K562 (cell line): ENCODE results near the gene NUP43. TPM values are rescaled to one million over a fixed set of nuclear protein-coding genes. Genes with fewer than 3 reads are reported as not detected.

Experiments used
- ATAC-seq: fragments of 200-7000 bp; cut with Tn5 transposase; 3 replicates; pipeline ENCODE4 v1.9.1; 2020; ENCODE audit warnings: moderate library complexity
- BruUV-seq: library from RNA; stranded (reverse); fragments of 400-500 nt; replicated peaks from 2 replicates; lab custom pipeline; 2021; lab: Mats Ljungman, UMichigan
- CTCF ChIA-PET: fragments of 300-600 bp; formaldehyde crosslinking; extraction: SDS; loops from one replicate; lab custom pipeline; 2021; ENCODE audit warnings: low intra/inter-chr PET ratio; lab: Yijun Ruan, JAX
- POLR2A ChIA-PET: fragments of 300-600, 350-650 bp; sonication (Branson Sonifier 250); formaldehyde crosslinking; extraction: SDS; loops from one replicate; lab custom pipeline; 2021; ENCODE audit warnings: antibody characterized with exemption, inconsistent platforms; lab: Yijun Ruan, JAX
- DNase-seq, 4 experiments: peaks; one replicate each; pipeline versions ENCODE4 v3.0.0 to v3.0.0-alpha.2; 2011 to 2018; ENCODE audit warnings: low spot score in 3 of 4, mixed read lengths in 3 of 4; ENCODE audit errors: extremely low read depth in 1 of 4
- FAIRE-seq: peaks from 2 replicates; lab custom pipeline; 2011; peaks lifted over from hg19 to GRCh38; lab: Jason Lieb, UNC
- H2AFZ ChIP-seq: 2 replicates; pipeline ENCODE4 v1.6.0; 2011; ENCODE audit warnings: low read depth, low read length, control low read depth, inconsistent platforms
- H3K27ac ChIP-seq: fragments of 200-600 bp; 3 replicates; pipeline ENCODE4 v1.8.0; 2011; ENCODE audit warnings: low read depth, mild to moderate bottlenecking, control low read depth, inconsistent platforms, low read length, moderate library complexity, mixed read lengths; ENCODE audit errors: extremely low read depth
- H3K27me3 ChIP-seq, 2 experiments: fragments of 300-600 bp in 1 of 2; 2 replicates in 1 of 2; 3 replicates in 1 of 2; pipeline versions ENCODE4 v1.6.0 to v1.8.0; 2011; ENCODE audit warnings: inconsistent platforms in 2 of 2, low read length in 2 of 2, mild to moderate bottlenecking in 1 of 2, mixed read lengths in 1 of 2, moderate library complexity in 1 of 2; ENCODE audit not compliant: control insufficient read depth in 2 of 2, insufficient read depth in 2 of 2
- H3K36me3 ChIP-seq: fragments of 300-600 bp; 3 replicates; pipeline ENCODE4 v1.8.0; 2011; ENCODE audit warnings: mild to moderate bottlenecking, low read length, inconsistent platforms; ENCODE audit not compliant: control insufficient read depth, insufficient read depth
- H3K4me1 ChIP-seq, 2 experiments: fragments of 200-600 bp in 1 of 2; replicated peaks in 1 of 2; 2 replicates in 1 of 2; 3 replicates in 1 of 2; pipeline versions ENCODE4 v1.5.1 to v1.8.0; 2011; ENCODE audit warnings: inconsistent platforms in 2 of 2, low read length in 2 of 2, mild to moderate bottlenecking in 1 of 2, mixed read lengths in 1 of 2, moderate library complexity in 1 of 2; ENCODE audit not compliant: control insufficient read depth in 2 of 2, insufficient read depth in 2 of 2
- H3K4me2 ChIP-seq: 2 replicates; pipeline ENCODE4 v1.6.1; 2011; ENCODE audit warnings: low read length, control low read depth, inconsistent platforms, mixed read lengths; ENCODE audit not compliant: insufficient read depth
- H3K4me3 ChIP-seq: fragments of 200-600 bp; sonication (generic), shearing (Covaris generic); 2 replicates; pipeline ENCODE4 v1.5.1; 2016; ENCODE audit warnings: control low read depth, inconsistent platforms
- H3K79me2 ChIP-seq: fragments of 200-600 bp; 3 replicates; pipeline ENCODE4 v1.8.0; 2011; ENCODE audit warnings: low read length, inconsistent platforms; ENCODE audit not compliant: control insufficient read depth, insufficient read depth
- H3K9ac ChIP-seq, 2 experiments: 2 replicates each; pipeline versions ENCODE4 v1.6.0 to v1.6.1; 2011; ENCODE audit warnings: low read depth in 2 of 2, low read length in 2 of 2, control low read depth in 1 of 2, inconsistent platforms in 1 of 2, mild to moderate bottlenecking in 1 of 2, mixed read lengths in 1 of 2; ENCODE audit not compliant: insufficient read depth in 1 of 2
- H3K9me1 ChIP-seq: one replicate; pipeline ENCODE4 v1.6.0; 2011; ENCODE audit warnings: inconsistent platforms, mild to moderate bottlenecking, low read length, moderate library complexity; ENCODE audit not compliant: control insufficient read depth, insufficient read depth
- H3K9me3 ChIP-seq: replicated peaks from 2 replicates; pipeline ENCODE4 v1.5.1; 2011; ENCODE audit warnings: low read depth, low read length, inconsistent platforms; ENCODE audit not compliant: control insufficient read depth, insufficient read depth
- H4K20me1 ChIP-seq: replicated peaks from 2 replicates; pipeline ENCODE4 v1.6.1; 2011; ENCODE audit warnings: low read length, inconsistent platforms, mixed read lengths; ENCODE audit not compliant: control insufficient read depth, insufficient read depth
- CEBPG ChIP-seq, 3 experiments: fragments of 200-800 bp in 1 of 3; sonication (Bioruptor generic) in 1 of 3; sonication (generic) in 1 of 3; formaldehyde crosslinking in 1 of 3; IDR thresholded peaks in 2 of 3; conservative IDR thresholded peaks in 1 of 3; 2 replicates each; pipeline versions ENCODE4 v1.6.1 to v1.8.0; 2016 to 2022; ENCODE audit warnings: missing compliant biosample characterization in 2 of 3, missing genetic modification characterization in 2 of 3, mild to moderate bottlenecking in 1 of 3, missing genetic modification reagents in 1 of 3
- MLLT1 ChIP-seq, 2 experiments: fragments of 450-650 bp; IDR thresholded peaks; 2 replicates each; pipeline ENCODE4 v1.6.1; 2016
- SETDB1 ChIP-seq: IDR thresholded peaks from one replicate; pipeline ENCODE4 v1.6.1; 2012; ENCODE audit warnings: low read length, control low read depth, inconsistent platforms
- SOX6 ChIP-seq: fragments of 450-650 bp; IDR thresholded peaks from 2 replicates; pipeline ENCODE4 v1.6.1; 2014; ENCODE audit warnings: mild to moderate bottlenecking
- TEAD1 ChIP-seq, 2 experiments: fragments of 450-650 bp in 1 of 2; sonication (generic) in 1 of 2; formaldehyde crosslinking; IDR thresholded peaks; 2 replicates each; pipeline versions ENCODE4 v1.4.0 to v1.8.0; 2020 to 2022; ENCODE audit warnings: mild to moderate bottlenecking in 2 of 2, missing genetic modification reagents in 1 of 2
- in situ Hi-C: fragments of 300-500 bp; cut with MboI; formaldehyde crosslinking; loops from 4 replicates; pipeline ENCODE4 v1.15.0; 2018; ENCODE audit warnings: inconsistent platforms, mixed read lengths
- intact Hi-C: fragments of 100-400 bp; cut with micrococcal nuclease; formaldehyde crosslinking; loops from 2 replicates; pipeline ENCODE4 v1.14.2; 2022
- polyA plus RNA-seq, 8 experiments: library from polyadenylated mRNA; depleted of rRNA in 4 of 8; stranded (reverse) in 5 of 8; unstranded in 3 of 8; fragments of >200 nt; fragmentation: Nextera tagmentation in 2 of 8; fragmentation: Illumina TruSeq in 1 of 8; extraction: Ambion mirVana in 2 of 8; extraction: Trizol in 1 of 8; gene quantifications; 2 replicates each; pipeline versions ENCODE4 v1.2.1 to v1.2.3, GENCODE V29; 2011 to 2014; ENCODE audit warnings: inconsistent platforms in 1 of 8, missing spikeins in 1 of 8
- total RNA-seq, 7 experiments: library from RNA; depleted of rRNA in 6 of 7; stranded (reverse); fragments of >200 nt in 6 of 7; fragmentation: Illumina TruSeq in 2 of 7; extraction: Trizol in 2 of 7; gene quantifications; 2 replicates each; pipeline versions ENCODE4 v1.2.1 to v1.2.3, GENCODE V29; 2011 to 2021; ENCODE audit warnings: low replicate concordance in 1 of 7

The NUP43 gene
- total and polyA plus RNA-seq, 9 of the 15 experiments (the other 6 are each of a cell fraction or from before 2014, with no cell fraction given) = 28.9 to 136 (median 67.4) TPM

GRCh38 chr6:149781715-149782114 is 35.4 kb upstream of the NUP43 start:
- Histone ChIP-seq H3K9me3 (no peaks in the 10 kb centered on the region), H3K4me1 (no peaks in the 10 kb centered on the region), H3K36me3 (peaks cover 69% of the 10 kb centered on the region), H3K9me1 (no peaks in the 10 kb centered on the region), H3K4me3 (no peak overlapping the region), H4K20me1 (no peaks in the 10 kb centered on the region), H3K27ac (no peak overlapping the region), H2AFZ (no peak overlapping the region), H3K9ac (no peak overlapping the region), H3K4me2 (no peak overlapping the region), H3K27me3 (no peaks in the 10 kb centered on the region), H3K79me2 (peaks cover 49% of the 10 kb centered on the region; the same call in 2 of the 3 replicates)
- POLR2A ChIA-PET = no interaction called here
- TF ChIP-seq SOX6 (no peak), SETDB1 (no peak), CEBPG (CRISPR knock-in tag; IDR thresholded peaks at IDR 0.05) (no peak), CEBPG (tag; conservative IDR thresholded peaks at IDR 0.05 in 1 of 2, IDR thresholded peaks at IDR 0.05 in 1 of 2) (0 out of 4 replicates have a peak, but pooled peaks of 1 of the 2 experiments have one; percentile 27), TEAD1 (CRISPR knock-in tag; IDR thresholded peaks at IDR 0.05) (no peak), MLLT1 (IDR thresholded peaks at IDR 0.05) (no peak)
- intact Hi-C loops (no loop called here), in situ Hi-C loops (no loop called here)
- ATAC-seq (no peak), FAIRE-seq (no peak), DNase-seq (no peak)
- CTCF ChIA-PET = no interaction called here
- BruUV-seq = no TSS peak
